IPS DF 19.7 (cell line): Measurements from ENCODE around the gene GADD45G.

Experiments used
- DNase-seq: peaks from one replicate; pipeline ENCODE4 v3.0.0-alpha.2; 2013; ENCODE audit warnings: low read depth, low spot score

GADD45G gene

DNA sequence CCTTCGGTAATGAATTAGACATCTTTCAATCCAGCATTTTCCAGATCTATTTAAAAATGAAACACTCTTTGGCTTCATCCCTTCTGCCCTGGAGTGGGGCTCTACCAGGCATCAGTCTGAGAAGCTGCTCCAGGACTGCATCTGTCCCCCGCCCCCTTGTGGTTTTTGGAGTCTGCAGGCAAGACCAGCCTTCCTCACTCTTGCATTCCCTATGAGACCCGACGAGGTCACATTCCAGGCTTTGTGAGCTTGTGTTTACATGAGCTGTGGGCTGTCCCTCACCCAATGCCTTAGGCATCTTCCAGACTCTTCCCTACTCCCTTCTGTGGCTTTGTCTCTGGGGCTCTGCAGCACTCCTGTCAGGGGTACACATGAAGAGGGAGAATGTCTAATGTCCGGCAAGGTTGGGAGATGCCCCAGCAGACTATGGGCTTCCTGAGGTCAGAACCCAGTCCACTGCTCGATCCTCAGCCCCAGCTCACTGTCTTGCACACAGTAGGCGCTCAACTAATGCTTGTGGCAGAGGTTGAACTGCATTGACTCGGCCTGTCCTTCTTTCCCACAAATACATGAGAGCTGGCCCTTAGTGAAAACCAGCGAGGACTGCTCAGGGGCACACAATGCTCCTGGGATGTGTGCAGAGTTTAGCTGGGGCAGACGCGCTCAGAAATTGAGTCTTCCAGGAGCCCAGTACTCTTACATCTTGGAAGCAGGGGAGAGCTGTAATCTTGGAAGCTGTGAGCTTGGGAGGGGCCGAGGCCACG is 11.7 kb upstream of the GADD45G start:
- DNase-seq = no peak

- DNase-seq = no peak
Measured at GRCh38 chr9:89593727-89594427, 10.9 kb upstream of the GADD45G start.

DNA sequence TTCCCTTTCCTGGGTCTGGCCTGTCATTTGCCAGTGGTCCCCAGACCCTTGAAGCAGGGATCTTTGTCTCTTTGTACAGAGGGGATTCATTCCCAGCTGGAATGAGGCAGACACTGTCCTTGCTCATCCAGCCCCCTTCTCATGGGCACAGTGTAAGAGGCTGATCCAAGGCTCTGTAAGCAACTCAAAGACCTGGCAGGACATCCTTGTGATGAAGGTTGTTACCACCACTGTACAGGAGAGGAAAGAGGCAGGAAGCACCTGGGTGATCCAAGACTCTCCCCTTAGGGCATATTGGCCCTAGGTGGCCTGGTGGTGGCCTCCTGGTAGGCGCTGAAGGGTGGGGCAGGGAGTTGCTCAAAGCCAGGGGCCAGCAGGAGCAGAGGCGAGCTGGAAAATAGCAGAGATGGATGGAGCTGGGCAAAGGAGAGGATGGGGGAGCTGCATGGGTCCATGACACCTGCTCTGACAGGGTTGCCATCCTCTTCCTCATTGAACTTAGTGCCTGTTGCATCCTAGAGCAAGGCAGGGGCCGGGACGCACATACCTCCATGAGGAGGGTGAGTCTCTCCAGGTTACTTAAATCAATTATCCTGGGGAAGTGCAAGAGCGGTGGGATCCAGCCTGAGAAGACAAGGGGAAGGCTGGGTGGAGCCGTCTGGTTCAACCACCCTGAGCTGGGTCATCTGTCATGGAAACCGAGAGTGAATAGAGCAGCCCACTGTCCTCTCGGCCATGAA is 9.8 kb upstream of the GADD45G start:
- DNase-seq = no peak

DNA sequence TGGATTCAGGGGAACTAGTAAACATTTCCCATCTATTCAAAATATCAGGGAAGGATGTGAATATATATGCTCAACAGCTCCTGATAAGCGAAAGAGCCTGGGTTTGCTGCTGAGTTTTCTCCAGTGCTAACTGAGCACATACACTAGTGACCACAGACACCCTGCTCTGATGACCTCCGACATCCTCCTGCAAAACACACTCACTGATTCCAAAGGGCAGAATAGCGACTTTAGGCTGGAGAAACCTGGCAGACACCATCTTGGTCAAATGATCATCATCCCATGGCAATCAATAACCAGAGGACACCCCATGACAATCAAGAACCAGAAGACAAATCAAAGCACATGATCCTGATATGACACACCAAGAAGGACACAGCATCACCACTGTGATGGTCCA is 9.2 kb upstream of the GADD45G start:
- DNase-seq = no peak

DNA sequence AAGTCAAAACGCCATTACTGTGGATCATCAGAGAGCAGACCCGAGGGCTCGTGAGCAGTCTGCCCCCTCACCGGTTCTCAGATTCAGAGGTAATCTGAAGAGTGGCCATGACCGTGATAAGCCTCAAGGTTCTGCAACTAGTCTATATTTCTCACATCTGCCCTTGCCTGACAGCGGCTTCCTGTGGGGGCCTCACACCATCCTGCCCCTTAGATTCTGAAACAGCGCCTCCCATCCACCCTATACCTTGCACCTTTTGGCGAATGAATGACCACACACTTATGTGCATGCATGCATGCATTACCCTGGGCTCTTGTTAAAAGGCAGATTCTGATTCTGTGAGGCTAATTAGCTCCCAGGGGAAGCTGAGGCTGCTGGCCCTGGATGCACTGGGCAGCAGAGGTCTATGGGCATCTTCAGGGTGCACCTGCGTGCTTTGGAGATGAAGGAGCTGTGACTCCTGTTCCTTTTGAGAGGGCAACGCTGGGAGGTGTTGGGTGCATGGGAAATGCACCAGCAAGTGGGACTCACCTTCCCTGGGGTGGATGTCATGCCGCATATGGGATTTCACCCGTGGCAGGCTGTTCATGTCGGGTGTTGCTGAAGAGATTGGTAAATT is 7.8 kb upstream of the GADD45G start:
- no peak for DNase-seq

DNA sequence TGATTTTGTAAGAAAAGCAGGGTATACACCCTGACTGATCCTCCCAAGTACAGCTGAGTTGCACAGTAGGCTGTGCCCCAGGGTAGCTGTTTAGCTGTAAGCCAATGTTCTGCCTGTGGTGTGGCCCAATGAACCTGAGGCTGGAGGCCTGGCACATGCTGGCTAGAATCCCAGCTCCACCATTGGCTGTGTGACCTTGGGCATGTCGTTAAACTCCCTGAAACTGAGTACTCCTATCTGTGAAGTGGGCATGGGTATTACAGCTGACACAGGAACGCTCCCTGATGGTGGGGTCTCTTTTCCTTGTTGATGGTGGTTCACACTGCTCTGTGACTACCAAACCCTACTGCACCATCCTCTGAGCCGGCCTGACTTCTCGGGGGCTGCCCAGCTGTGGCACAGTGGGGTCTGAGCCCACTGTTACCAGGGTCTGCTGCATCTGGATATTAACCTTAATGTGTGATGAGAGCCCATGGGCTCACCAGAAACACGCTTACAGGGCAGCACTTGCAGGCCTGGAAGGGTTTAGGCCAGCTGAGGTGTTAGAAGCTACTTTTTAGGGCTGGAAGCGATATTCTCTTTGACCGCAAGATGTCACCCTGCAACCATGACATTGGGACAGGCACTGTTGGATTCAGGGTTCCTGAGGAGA is 7.0 kb upstream of the GADD45G start:
- DNase-seq = no peak

DNA sequence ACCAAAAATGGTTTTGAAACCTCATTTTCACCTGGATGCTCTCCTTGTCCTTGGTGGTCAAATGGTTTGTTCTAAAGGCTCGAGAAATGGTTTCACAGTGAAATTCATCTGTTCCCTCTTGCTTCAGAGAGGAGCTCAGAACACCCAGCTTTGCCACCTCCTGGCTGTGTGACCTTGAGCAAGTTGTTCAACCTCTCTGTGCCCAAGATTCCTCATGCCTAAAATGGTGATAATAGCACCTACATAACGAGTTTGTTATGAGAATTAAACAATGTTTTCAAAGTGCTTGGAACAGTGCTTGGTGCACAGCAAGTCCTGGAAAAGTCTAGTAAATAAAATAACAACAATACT is 6.5 kb upstream of the GADD45G start:
- DNase-seq = no peak

- no peak for DNase-seq
Measured at GRCh38 chr9:89598926-89599325, 5.9 kb upstream of the GADD45G start.

DNA sequence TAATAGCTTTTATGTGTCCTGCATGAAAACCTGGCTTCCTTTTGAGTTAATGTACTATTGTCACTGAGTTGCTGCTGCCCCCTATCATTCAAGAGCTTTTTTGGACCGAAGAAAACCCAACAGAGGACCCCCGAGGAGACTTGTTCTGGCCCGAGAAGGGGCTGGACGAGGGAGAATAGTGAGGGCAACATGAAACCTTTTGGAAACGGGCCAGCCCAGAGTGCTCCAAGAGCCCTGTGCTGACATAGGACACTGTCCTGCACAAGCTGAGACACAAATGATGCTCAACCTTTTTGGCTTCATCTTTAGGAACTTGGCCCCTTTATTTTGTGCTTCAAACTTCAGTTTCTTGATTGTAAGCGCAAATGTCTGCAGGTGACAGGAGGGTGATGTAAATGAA is 4.0 kb upstream of the GADD45G start:
- no peak for DNase-seq

DNA sequence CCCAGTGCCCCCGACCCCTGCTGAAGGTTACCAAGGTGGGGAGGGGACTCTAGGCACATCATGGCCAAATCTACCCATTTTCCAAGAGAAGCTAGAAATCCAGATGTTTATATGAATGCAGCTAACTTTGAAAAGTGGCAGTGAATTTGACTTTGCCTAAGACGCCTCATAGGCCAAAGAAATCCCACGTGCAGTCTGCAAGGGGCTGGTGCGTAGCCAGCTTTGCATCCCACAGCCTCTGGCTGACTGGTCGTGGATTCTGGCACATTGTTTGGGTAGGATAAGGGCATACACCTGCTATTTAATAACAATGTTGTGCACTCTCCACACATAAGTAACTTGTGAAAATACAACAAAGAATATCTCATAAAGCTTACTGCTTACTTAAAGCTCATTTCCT is 3.5 kb upstream of the GADD45G start:
- DNase-seq = no peak

- DNase-seq = no peak
Measured at GRCh38 chr9:89601856-89602562, 2.8 kb upstream of the GADD45G start.

GRCh38 chr9:89602978-89603766 is 1.6 kb upstream of the GADD45G start:
- no peak for DNase-seq

- DNase-seq = no peak
Measured at GRCh38 chr9:89603767-89604665, 796 bp upstream of the GADD45G start.

- no peak for DNase-seq
Measured at GRCh38 chr9:89605465-89606048, 745 bp downstream of the GADD45G start.

DNA sequence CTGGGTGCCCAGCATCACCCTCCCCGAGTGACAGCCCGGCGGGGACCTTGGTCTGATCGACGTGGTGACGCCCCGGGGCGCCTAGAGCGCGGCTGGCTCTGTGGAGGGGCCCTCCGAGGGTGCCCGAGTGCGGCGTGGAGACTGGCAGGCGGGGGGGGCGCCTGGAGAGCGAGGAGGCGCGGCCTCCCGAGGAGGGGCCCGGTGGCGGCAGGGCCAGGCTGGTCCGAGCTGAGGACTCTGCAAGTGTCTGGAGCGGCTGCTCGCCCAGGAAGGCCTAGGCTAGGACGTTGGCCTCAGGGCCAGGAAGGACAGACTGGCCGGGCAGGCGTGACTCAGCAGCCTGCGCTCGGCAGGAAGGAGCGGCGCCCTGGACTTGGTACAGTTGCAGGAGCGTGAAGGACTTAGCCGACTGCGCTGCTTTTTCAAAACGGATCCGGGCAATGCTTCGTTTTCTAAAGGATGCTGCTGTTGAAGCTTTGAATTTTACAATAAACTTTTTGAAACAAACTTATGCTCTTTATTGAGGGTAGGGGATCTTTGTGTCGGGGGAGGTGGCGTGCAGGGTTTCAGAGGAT is 1.3 kb downstream of the GADD45G start:
- no peak for DNase-seq

GRCh38 chr9:89606624-89607311 is 2.0 kb downstream of the GADD45G start:
- DNase-seq = no peak

- DNase-seq = no peak
Measured at GRCh38 chr9:89608641-89609335, 4.0 kb downstream of the GADD45G start.
